Measurements from ENCODE around the gene ADAM12.
"Not testable (repeated sequence)": the region's sequence is repeated elsewhere in the genome, so short reads cannot be mapped to it uniquely, and the experiment has no call there.

The ADAM12 gene

GRCh38 chr10:125992254-125992653, 396.0 kb downstream of the ADAM12 start:
- DNase-seq: no peak

- DNase-seq: no peak
Observed at GRCh38 chr10:125991392-125991791, 396.9 kb downstream of the ADAM12 start.

- DNase-seq: no peak
Observed at GRCh38 chr10:125990974-125991373, 397.3 kb downstream of the ADAM12 start.

GRCh38 chr10:125989791-125990190, 398.5 kb downstream of the ADAM12 start:
- DNase-seq: no peak

DNA sequence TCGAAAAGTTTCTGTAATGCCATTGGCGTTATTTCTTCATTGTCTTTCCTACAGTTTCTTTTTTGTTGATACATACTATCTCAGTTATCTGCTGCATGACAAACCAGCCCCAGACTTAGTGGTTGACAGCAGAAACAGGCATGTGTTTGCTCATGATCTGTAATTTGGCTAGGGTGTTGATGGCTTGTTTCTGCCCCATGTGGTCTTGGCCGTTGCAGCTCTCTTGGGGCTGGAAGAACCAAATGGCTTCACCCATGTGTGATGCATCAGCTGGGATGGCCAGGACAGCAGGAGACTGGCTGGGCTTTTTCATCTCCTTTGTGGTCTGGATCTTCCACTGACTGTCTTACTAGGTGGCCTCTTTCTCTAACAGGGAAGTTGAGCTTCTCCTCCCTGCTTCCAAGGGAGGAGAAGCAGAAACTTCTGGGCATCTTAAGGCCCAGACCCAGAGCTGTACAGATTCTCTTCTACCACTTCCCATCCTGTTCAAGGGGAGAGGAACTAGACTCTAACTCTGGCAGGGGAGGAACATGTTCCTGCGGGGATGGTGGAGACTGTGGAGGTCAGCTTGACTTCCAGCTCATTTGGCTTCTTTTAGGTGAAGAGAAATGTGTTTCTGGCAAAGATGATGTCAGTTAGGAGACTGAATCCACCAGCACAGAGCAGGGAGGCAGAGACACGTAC, 402.6 kb downstream of the ADAM12 start:
- no peak for DNase-seq

- no peak for DNase-seq
Observed at GRCh38 chr10:125984865-125985495, 403.3 kb downstream of the ADAM12 start.

GRCh38 chr10:125984346-125984745, 403.9 kb downstream of the ADAM12 start:
- DNase-seq: no peak

DNA sequence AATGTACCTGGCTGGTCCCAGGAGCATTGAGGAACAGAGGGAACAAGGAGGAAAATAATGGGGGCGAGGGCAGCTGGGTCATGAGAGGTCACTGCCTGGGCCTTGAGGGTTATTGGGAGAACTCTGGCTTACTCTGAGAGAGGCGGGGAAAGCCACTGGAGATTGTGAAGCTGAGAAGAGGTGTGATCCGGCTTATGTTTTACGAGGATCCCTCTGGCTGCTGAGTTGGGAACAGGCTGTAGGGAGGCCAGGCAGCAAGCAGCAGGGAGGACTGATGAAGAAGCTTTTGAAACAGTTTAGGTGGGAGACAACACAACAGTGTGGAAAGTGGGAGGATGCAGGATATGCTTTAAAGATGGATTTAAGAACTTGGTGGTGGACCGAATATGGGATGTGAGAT, 404.6 kb downstream of the ADAM12 start:
- DNase-seq: no peak

- DNase-seq: no peak
Observed at GRCh38 chr10:125983161-125983560, 405.1 kb downstream of the ADAM12 start.

- DNase-seq: no peak
Observed at GRCh38 chr10:125982260-125982948, 405.9 kb downstream of the ADAM12 start.

DNA sequence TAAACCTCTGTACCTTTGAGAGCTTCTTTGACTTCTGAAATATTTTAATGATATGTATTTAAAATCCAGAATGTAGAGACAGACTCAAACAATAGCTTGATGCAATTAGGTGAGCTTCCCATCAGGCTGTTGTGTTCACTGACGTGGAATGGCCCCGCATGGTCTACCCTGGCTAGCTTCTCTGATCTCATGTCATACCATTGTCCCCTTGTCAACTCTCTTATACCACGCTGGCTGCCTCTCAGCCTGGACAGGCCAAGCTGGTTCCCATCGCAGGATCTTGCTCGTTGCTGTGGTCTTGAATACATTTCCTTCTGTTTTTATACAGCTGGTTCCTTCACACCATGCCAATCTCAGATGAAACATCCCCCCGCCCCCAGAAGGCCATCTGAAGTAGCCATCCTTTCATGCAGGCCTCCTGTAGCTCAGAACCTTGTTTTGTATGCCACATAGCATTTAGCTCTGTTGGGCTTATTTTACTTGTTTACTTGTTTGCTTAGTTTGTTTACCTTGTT, 407.7 kb downstream of the ADAM12 start:
- DNase-seq: no peak

GRCh38 chr10:125979976-125980375, 408.3 kb downstream of the ADAM12 start:
- DNase-seq: no peak

GRCh38 chr10:125976960-125977605, 411.2 kb downstream of the ADAM12 start:
- DNase-seq: no peak

GRCh38 chr10:125970077-125970630, 418.1 kb downstream of the ADAM12 start:
- DNase-seq: not testable (repeated sequence)

GRCh38 chr10:125967533-125967932, 420.7 kb downstream of the ADAM12 start:
- DNase-seq: no peak

DNA sequence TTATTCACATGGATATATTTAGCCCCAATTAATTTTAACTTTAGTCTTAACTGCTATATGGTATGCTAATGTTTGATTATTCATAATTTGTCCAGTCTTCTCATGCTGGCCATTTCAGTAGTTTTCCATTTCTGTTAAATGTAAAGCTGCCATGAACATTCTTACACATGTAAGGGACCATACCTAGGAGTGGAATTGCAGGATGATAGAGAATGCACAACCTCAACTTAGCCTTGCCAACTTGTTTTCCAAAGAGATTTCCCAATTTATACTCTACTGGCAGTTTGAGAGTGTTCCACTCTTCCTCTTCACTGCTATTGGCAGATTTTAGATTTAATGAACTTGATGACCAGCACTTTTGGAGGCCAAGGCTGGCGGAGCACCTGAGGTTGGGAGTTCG, 423.7 kb downstream of the ADAM12 start:
- no peak for DNase-seq

All from DMS79 (cell line).